Neural progenitor cell (in vitro differentiated cells): Measurements from ENCODE around the gene RCE1. TPM values are rescaled to one million over a fixed set of nuclear protein-coding genes. Genes with fewer than 3 reads are reported as not detected.

Experiments
- DNase-seq: peaks from one replicate; pipeline ENCODE4 v3.0.0-alpha.2; 2016; ENCODE audit warnings: low spot score
- H2AFZ ChIP-seq: fragments of 200-600 bp; sonication (generic); replicated peaks from 2 replicates; pipeline ENCODE4 v1.6.1; 2016; ENCODE audit warnings: antibody characterized with exemption
- H3F3A ChIP-seq: fragments of 200-600 bp; sonication (generic); 2 replicates; pipeline ENCODE4 v1.6.1; 2016; ENCODE audit warnings: antibody characterized with exemption, low read depth
- H3K27ac ChIP-seq: fragments of 200-600 bp; sonication (generic); 2 replicates; pipeline ENCODE4 v1.5.1; 2016; ENCODE audit warnings: mild to moderate bottlenecking
- H3K27me3 ChIP-seq: fragments of 200-600 bp; sonication (generic); 2 replicates; pipeline ENCODE4 v1.6.1; 2016; ENCODE audit warnings: mild to moderate bottlenecking, moderate library complexity
- H3K36me3 ChIP-seq: fragments of 200-600 bp; sonication (generic); 2 replicates; pipeline ENCODE4 v1.5.1; 2016
- H3K4me1 ChIP-seq: fragments of 200-600 bp; sonication (generic); 2 replicates; pipeline ENCODE4 v1.6.1; 2016; ENCODE audit warnings: mixed run types
- H3K4me2 ChIP-seq: fragments of 200-600 bp; sonication (generic); 2 replicates; pipeline ENCODE4 v1.6.1; 2016
- H3K4me3 ChIP-seq: fragments of 200-600 bp; sonication (generic); 2 replicates; pipeline ENCODE4 v1.5.1; 2016
- H3K79me2 ChIP-seq: fragments of 200-600 bp; sonication (generic); 2 replicates; pipeline ENCODE4 v1.6.1; 2016; ENCODE audit warnings: low read depth
- H3K9ac ChIP-seq: fragments of 200-600 bp; sonication (generic); 2 replicates; pipeline ENCODE4 v1.6.1; 2016
- H3K9me3 ChIP-seq: fragments of 200-600 bp; sonication (generic); 2 replicates; pipeline ENCODE4 v1.5.1; 2016; ENCODE audit warnings: low read depth
- H4K20me1 ChIP-seq: fragments of 200-600 bp; sonication (generic); 2 replicates; pipeline ENCODE4 v1.6.1; 2016; ENCODE audit warnings: low read depth
- H3K27ac Mint-ChIP-seq: 3 replicates; pipeline ENCODE4 v1.8.0; 2021; ENCODE audit warnings: mixed read lengths
- H3K27me3 Mint-ChIP-seq: 2 replicates; pipeline ENCODE4 v1.8.0; 2022; ENCODE audit warnings: low read depth, mild to moderate bottlenecking, inconsistent platforms, moderate library complexity, mixed read lengths; ENCODE audit not compliant: insufficient read depth
- H3K36me3 Mint-ChIP-seq: 3 replicates; pipeline ENCODE4 v1.8.0; 2021; ENCODE audit warnings: mixed read lengths
- H3K4me1 Mint-ChIP-seq: 3 replicates; pipeline ENCODE4 v1.8.0; 2021; ENCODE audit warnings: mixed read lengths
- H3K4me3 Mint-ChIP-seq: 3 replicates; pipeline ENCODE4 v1.8.0; 2021; ENCODE audit warnings: mild to moderate bottlenecking, moderate library complexity, mixed read lengths
- H3K9me3 Mint-ChIP-seq: 3 replicates; pipeline ENCODE4 v1.8.0; 2020; ENCODE audit warnings: mixed read lengths
- EZH2 ChIP-seq: fragments of 200-600 bp; sonication (generic); IDR thresholded peaks from 2 replicates; pipeline ENCODE4 v1.6.1; 2017; ENCODE audit warnings: antibody characterized with exemption, mild to moderate bottlenecking, moderate library complexity
- EZH2phosphoT487 ChIP-seq: fragments of 200-600 bp; sonication (generic); IDR thresholded peaks from 2 replicates; pipeline ENCODE4 v1.6.1; 2017; ENCODE audit warnings: antibody characterized with exemption
- total RNA-seq: library from RNA; depleted of rRNA; stranded (reverse); fragments of >200 nt; gene quantifications from 2 replicates; pipeline ENCODE4 v1.2.3, GENCODE V29; 2015; ENCODE audit warnings: low replicate concordance
- TF ChIP-seq, protein P1 (sequence below): fragments of 200-600 bp; sonication (generic); IDR thresholded peaks from 2 replicates; pipeline ENCODE4 v1.5.1; 2017; ENCODE audit warnings: antibody characterized with exemption, mild to moderate bottlenecking

RCE1 gene
- total RNA-seq, 1 donor from 2014 or later: 13.7 TPM

DNA sequence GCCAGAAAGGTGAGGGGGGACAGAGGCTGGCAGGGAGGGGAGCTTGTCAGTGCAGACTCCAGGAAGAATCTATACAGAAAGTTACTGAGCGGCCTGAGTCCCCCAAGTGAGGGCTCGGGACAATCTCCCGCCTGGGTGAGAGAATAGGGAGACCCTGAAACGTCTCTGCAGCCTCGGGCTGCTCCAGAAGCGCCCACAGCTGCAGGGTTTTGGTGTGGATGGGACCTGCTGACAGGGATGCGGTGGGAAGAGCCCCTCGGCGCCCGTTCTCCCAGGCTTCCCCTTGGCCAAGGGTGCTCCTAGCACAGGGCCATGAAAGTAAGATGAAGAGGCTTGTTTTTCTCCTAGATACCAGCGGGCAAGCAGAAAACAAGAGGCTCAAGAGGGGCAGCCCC, 743 bp upstream of the RCE1 start:
- H3K4me3 ChIP-seq: peak overlapping the region; percentile 96
- Mint-ChIP-seq H3K4me3 (peak overlapping the region; percentile 87), H3K27me3 (peaks cover 5% of the 10 kb centered on the region), H3K4me1 (peaks cover 22% of the 10 kb centered on the region), H3K27ac (peak overlapping the region; percentile 52), H3K9me3 (no peaks in the 10 kb centered on the region), H3K36me3 (peaks cover 14% of the 10 kb centered on the region)
- H3K36me3 ChIP-seq: no peaks in the 10 kb centered on the region
- peaks cover 6% of the 10 kb centered on the region for H3K4me1 ChIP-seq
- peak overlapping the region; percentile 83 for H3K4me2 ChIP-seq
- H4K20me1 ChIP-seq: peaks cover 39% of the 10 kb centered on the region
- H3K27me3 ChIP-seq: no peaks in the 10 kb centered on the region
- H2AFZ ChIP-seq: no peak overlapping the region
- no peak for DNase-seq
- TF ChIP-seq EZH2: no peak
- H3K9ac ChIP-seq: peak overlapping the region; percentile 84
- peaks cover 36% of the 10 kb centered on the region for H3K79me2 ChIP-seq
- H3K27ac ChIP-seq: peak overlapping the region; percentile 77
- H3F3A ChIP-seq: peaks cover 10% of the 10 kb centered on the region
- H3K9me3 ChIP-seq: no peaks in the 10 kb centered on the region

DNA sequence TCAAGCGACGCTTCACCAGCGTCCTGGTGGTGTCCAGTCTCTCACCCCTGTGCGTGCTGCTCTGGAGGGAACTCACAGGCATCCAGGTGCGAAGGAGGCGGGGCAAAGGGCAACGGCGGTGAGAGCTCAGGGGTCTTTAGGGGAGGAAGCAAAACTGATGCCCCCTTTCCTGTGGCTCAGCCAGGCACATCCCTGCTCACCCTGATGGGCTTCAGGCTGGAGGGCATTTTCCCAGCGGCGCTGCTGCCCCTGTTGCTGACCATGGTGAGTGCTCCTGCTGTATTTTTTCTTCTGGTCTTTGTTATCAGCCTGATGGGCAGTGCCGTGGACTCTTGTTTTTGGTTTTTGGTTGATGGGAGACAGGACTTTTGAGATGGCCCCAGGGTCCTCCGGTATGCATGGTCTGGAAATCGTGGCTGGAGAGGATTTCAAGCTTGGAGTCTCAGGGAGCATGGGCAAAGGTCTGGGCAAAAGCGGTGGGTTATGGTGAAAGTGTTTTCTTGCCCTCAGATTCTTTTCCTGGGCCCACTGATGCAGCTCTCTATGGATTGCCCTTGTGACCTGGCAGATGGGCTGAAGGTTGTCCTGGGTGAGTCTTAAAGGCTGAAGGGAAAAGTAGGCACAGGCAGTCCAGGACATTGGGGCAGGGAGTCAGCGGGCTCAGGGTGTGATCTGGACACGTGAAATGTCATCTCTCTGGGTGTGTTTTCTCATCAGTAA, 695 bp downstream of the RCE1 start:
- TF ChIP-seq EZH2: no peak
- TF ChIP-seq, protein P1, sequence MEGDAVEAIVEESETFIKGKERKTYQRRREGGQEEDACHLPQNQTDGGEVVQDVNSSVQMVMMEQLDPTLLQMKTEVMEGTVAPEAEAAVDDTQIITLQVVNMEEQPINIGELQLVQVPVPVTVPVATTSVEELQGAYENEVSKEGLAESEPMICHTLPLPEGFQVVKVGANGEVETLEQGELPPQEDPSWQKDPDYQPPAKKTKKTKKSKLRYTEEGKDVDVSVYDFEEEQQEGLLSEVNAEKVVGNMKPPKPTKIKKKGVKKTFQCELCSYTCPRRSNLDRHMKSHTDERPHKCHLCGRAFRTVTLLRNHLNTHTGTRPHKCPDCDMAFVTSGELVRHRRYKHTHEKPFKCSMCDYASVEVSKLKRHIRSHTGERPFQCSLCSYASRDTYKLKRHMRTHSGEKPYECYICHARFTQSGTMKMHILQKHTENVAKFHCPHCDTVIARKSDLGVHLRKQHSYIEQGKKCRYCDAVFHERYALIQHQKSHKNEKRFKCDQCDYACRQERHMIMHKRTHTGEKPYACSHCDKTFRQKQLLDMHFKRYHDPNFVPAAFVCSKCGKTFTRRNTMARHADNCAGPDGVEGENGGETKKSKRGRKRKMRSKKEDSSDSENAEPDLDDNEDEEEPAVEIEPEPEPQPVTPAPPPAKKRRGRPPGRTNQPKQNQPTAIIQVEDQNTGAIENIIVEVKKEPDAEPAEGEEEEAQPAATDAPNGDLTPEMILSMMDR: no peak
- TF ChIP-seq EZH2phosphoT487: no peak
- H3K4me1 Mint-ChIP-seq: peaks cover 22% of the 10 kb centered on the region
- peak overlapping the region; percentile 91 for H3K4me3 Mint-ChIP-seq
- no peaks in the 10 kb centered on the region for H3K9me3 Mint-ChIP-seq
- Histone ChIP-seq H3K27me3 (no peaks in the 10 kb centered on the region), H2AFZ (peak overlapping the region; percentile 95), H3K27ac (peak overlapping the region; percentile 70), H3F3A (peaks cover 10% of the 10 kb centered on the region), H3K9me3 (no peaks in the 10 kb centered on the region), H4K20me1 (peaks cover 39% of the 10 kb centered on the region), H3K9ac (peak overlapping the region; percentile 93), H3K4me1 (peaks cover 6% of the 10 kb centered on the region), H3K4me3 (peak overlapping the region; percentile 96), H3K4me2 (peak overlapping the region; percentile 99), H3K36me3 (no peaks in the 10 kb centered on the region), H3K79me2 (peaks cover 36% of the 10 kb centered on the region)
- no peak for DNase-seq
- peak overlapping the region; percentile 67 for H3K27ac Mint-ChIP-seq
- peaks cover 15% of the 10 kb centered on the region for H3K36me3 Mint-ChIP-seq
- peaks cover 5% of the 10 kb centered on the region for H3K27me3 Mint-ChIP-seq

DNA sequence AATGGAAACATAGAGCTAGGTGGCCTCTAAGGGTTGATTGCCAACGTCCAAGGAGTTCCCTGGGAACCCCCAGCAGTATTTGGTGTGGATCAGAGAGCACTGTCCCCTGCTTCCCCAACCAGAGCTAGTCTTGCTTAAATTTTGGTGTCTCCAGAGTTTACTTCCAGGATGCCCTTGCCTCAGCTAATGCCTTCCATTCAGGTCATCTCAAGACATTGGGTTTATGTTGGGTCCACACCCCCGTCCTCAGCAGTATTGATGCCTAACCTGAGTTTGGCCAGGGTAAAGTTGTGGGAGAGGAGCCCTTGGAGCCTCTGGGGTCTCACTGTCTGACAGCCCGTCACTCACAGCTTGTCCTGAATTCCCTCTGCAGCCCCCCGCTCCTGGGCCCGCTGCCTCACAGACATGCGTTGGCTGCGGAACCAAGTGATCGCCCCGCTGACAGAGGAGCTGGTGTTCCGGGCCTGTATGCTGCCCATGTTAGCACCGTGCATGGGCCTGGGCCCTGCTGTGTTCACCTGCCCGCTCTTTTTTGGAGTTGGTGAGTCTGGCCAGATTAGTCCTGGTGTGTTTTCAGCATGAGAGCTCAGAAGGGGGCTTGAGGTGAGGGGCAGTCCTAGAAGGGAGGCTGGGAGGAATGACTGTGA, 1.4 kb downstream of the RCE1 start:
- no peaks in the 10 kb centered on the region for H3K9me3 Mint-ChIP-seq
- Histone ChIP-seq H3K4me3 (peak overlapping the region; percentile 96), H3K4me1 (peaks cover 6% of the 10 kb centered on the region), H4K20me1 (peaks cover 39% of the 10 kb centered on the region), H3K4me2 (peak overlapping the region; percentile 99), H3K36me3 (no peaks in the 10 kb centered on the region), H3F3A (peaks cover 6% of the 10 kb centered on the region), H3K27me3 (no peaks in the 10 kb centered on the region), H3K9ac (no peak overlapping the region), H3K9me3 (no peaks in the 10 kb centered on the region), H3K79me2 (peaks cover 36% of the 10 kb centered on the region), H3K27ac (no peak overlapping the region), H2AFZ (no peak overlapping the region)
- H3K36me3 Mint-ChIP-seq: peaks cover 13% of the 10 kb centered on the region
- peak overlapping the region; percentile 91 for H3K4me3 Mint-ChIP-seq
- TF ChIP-seq, protein P1: no peak
- TF ChIP-seq EZH2: no peak
- TF ChIP-seq EZH2phosphoT487: no peak
- H3K27me3 Mint-ChIP-seq: peaks cover 5% of the 10 kb centered on the region
- H3K4me1 Mint-ChIP-seq: peaks cover 22% of the 10 kb centered on the region
- H3K27ac Mint-ChIP-seq: no peak overlapping the region
- DNase-seq: no peak
